K562 (cell line): ENCODE measurements around the gene CCSER2. TPM values are rescaled to one million over a fixed set of nuclear protein-coding genes. Genes with fewer than 3 reads are reported as not detected.
A peak's percentile ranks its signal among the peaks of the same experiment; 100 is the strongest.

Experiments
- CGGBP1 ChIP-seq: fragments of 250-450 bp; sonication (Bioruptor Pico); IDR thresholded peaks from 2 replicates; pipeline ENCODE4 v1.9.0; 2021; ENCODE audit warnings: mild to moderate bottlenecking
- CSDE1 ChIP-seq, 2 experiments: fragments of 450-650 bp; IDR thresholded peaks; 2 replicates each; pipeline ENCODE4 v1.6.1; 2016; ENCODE audit warnings: mild to moderate bottlenecking in 1 of 2
- DDX20 ChIP-seq: fragments of 450-650 bp; IDR thresholded peaks from 2 replicates; pipeline ENCODE4 v1.6.1; 2016; ENCODE audit warnings: missing genetic modification characterization, low read depth, mild to moderate bottlenecking, missing compliant biosample characterization, moderate library complexity
- ETV5 ChIP-seq: sonication (generic); formaldehyde crosslinking; IDR thresholded peaks from 2 replicates; pipeline ENCODE4 v1.4.0; 2020; ENCODE audit warnings: low read depth, mild to moderate bottlenecking, missing genetic modification reagents
- GMEB1 ChIP-seq: fragments of 250-450 bp; sonication (Bioruptor Pico); IDR thresholded peaks from 2 replicates; pipeline ENCODE4 v1.4.0; 2020; ENCODE audit warnings: mild to moderate bottlenecking
- KAT2B ChIP-seq: IDR thresholded peaks from one replicate; pipeline ENCODE4 v1.6.1; 2012; ENCODE audit warnings: low read depth, mild to moderate bottlenecking, control low read depth, inconsistent platforms, low read length, moderate library complexity
- MTA2 ChIP-seq: fragments of 450-650 bp; IDR thresholded peaks from 2 replicates; pipeline ENCODE4 v1.6.1; 2016; ENCODE audit warnings: low read depth
- MTF1 ChIP-seq: fragments of 250-450 bp; sonication (Bioruptor Pico); IDR thresholded peaks from 2 replicates; pipeline ENCODE4 v1.9.0; 2021; ENCODE audit warnings: moderate library complexity, mild to moderate bottlenecking, inconsistent platforms, borderline replicate concordance
- MYC ChIP-seq, 2 experiments: fragments of 250-450 bp in 1 of 2; sonication (Bioruptor Pico) in 1 of 2; IDR thresholded peaks; 2 replicates each; pipeline versions ENCODE4 v1.5.1 to v1.6.1; 2012 to 2021; ENCODE audit warnings: low read depth in 2 of 2, borderline replicate concordance in 1 of 2, improper control_type of control experiment in 1 of 2, low read length in 1 of 2, mild to moderate bottlenecking in 1 of 2, moderate library complexity in 1 of 2
- NCOA2 ChIP-seq, 2 experiments: fragments of 450-650 bp; IDR thresholded peaks; 2 replicates each; pipeline ENCODE4 v1.6.1; 2018; ENCODE audit warnings: mild to moderate bottlenecking in 2 of 2, moderate library complexity in 1 of 2; ENCODE audit not compliant: partially characterized antibody in 2 of 2
- NR2C1 ChIP-seq, 2 experiments: fragments of 450-650 bp; IDR thresholded peaks; 2 replicates each; pipeline ENCODE4 v1.6.1; 2017; ENCODE audit warnings: mild to moderate bottlenecking in 2 of 2, antibody characterized with exemption in 1 of 2, inconsistent platforms in 1 of 2, missing compliant biosample characterization in 1 of 2, missing genetic modification characterization in 1 of 2
- PHF21A ChIP-seq: fragments of 450-650 bp; IDR thresholded peaks from 2 replicates; pipeline ENCODE4 v1.6.1; 2017; ENCODE audit warnings: low read depth, borderline replicate concordance
- SAFB2 ChIP-seq: fragments of 200-400 bp; formaldehyde crosslinking; IDR thresholded peaks from 2 replicates; pipeline ENCODE4 v1.6.1; 2018; ENCODE audit warnings: borderline replicate concordance, low read length, low read depth, moderate library complexity; ENCODE audit not compliant: severe bottlenecking
- SP2 ChIP-seq: IDR thresholded peaks from 2 replicates; pipeline ENCODE4 v1.6.1; 2011; ENCODE audit warnings: mild to moderate bottlenecking, low read depth, low read length, moderate library complexity; ENCODE audit not compliant: poor library complexity, severe bottlenecking; ENCODE audit errors: extremely low read depth
- ZBTB43 ChIP-seq: sonication (generic); formaldehyde crosslinking; IDR thresholded peaks from 2 replicates; pipeline ENCODE4 v1.8.0; 2023; ENCODE audit warnings: mild to moderate bottlenecking, missing genetic modification reagents
- ZNF717 ChIP-seq: fragments of 250-450 bp; sonication (Bioruptor Pico); IDR thresholded peaks from 2 replicates; pipeline ENCODE4 v1.5.0; 2021
- polyA plus RNA-seq, 8 experiments: library from polyadenylated mRNA; depleted of rRNA in 4 of 8; stranded (reverse) in 5 of 8; unstranded in 3 of 8; fragments of >200 nt; fragmentation: Nextera tagmentation in 2 of 8; fragmentation: Illumina TruSeq in 1 of 8; extraction: Ambion mirVana in 2 of 8; extraction: Trizol in 1 of 8; gene quantifications; 2 replicates each; pipeline versions ENCODE4 v1.2.1 to v1.2.3, GENCODE V29; 2011 to 2014; ENCODE audit warnings: inconsistent platforms in 1 of 8, missing spikeins in 1 of 8
- total RNA-seq, 7 experiments: library from RNA; depleted of rRNA in 6 of 7; stranded (reverse); fragments of >200 nt in 6 of 7; fragmentation: Illumina TruSeq in 2 of 7; extraction: Trizol in 2 of 7; gene quantifications; 2 replicates each; pipeline versions ENCODE4 v1.2.1 to v1.2.3, GENCODE V29; 2011 to 2021; ENCODE audit warnings: low replicate concordance in 1 of 7
- TF ChIP-seq, protein P1 (sequence below): fragments of 250-450 bp; sonication (Bioruptor Pico); IDR thresholded peaks from 2 replicates; pipeline ENCODE4 v1.4.0; 2020

The CCSER2 gene
- total and polyA plus RNA-seq, 9 of the 15 experiments (the other 6 are each of a cell fraction or from before 2014, with no cell fraction given): 2.7 to 15.1 (median 9.7) TPM

DNA sequence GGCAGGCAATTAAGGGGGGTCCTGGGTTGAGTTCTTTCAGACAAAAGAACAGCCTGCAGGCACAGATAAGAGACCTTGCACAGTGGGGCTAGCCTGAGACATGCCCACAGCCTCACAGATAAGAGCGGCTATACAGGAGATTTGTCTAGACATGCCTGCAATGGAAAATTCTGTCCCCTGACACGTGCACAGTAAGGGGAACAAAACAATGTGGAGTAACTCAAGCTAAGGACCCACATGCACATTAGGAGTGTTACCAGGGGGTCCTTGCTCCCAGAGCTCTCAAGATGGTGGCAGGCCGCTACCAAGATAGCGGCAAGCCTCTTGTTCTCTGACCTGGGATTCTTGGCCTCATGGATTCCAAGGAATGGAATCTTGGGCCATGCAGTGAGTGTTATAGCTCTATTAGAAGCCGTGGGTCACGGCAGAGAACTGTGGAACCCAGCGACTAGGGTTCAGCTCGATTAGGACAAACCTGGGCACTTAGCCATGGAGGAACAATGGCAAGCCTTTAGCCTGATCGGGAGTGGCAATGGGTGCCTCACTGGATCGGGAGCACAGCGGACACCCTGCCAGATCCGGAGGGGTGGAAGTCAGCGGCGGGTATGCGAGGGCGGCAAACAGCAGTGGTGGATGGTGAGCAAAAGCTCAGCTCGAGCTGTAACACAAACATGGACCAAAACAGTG, 196.9 kb downstream of the CCSER2 start (continued):
- TF ChIP-seq MTA2 (peak; percentile 90), ETV5 (CRISPR knock-in tag) (no peak), MYC (IDR thresholded peaks at IDR 0.05; ENCODE audit: low read depth, low read length) (peak; percentile 68), MYC (CRISPR knock-in tag; IDR thresholded peaks at IDR 0.05; ENCODE audit: borderline replicate concordance, low read depth) (peak; percentile 73; the same call in 1 of the 2 replicates), MTF1 (peak; percentile 94), GMEB1 (peak; percentile 43; the same call in 1 of the 2 replicates), NR2C1 (IDR thresholded peaks at IDR 0.05) (no peak), NR2C1 (tag; IDR thresholded peaks at IDR 0.05) (peak; percentile 89), CGGBP1 (CRISPR knock-in tag) (no peak), SP2 (no peak), CSDE1 (IDR thresholded peaks at IDR 0.05) (no peak), ZBTB43 (CRISPR knock-in tag) (no peak), KAT2B (no peak), PHF21A (no peak), SAFB2 (no peak), ZNF717 (no peak), NCOA2 (IDR thresholded peaks at IDR 0.05; ENCODE audit: partially characterized antibody in 2 of 2) (no peak), DDX20 (tag) (peak; percentile 87)
- TF ChIP-seq, protein P1, sequence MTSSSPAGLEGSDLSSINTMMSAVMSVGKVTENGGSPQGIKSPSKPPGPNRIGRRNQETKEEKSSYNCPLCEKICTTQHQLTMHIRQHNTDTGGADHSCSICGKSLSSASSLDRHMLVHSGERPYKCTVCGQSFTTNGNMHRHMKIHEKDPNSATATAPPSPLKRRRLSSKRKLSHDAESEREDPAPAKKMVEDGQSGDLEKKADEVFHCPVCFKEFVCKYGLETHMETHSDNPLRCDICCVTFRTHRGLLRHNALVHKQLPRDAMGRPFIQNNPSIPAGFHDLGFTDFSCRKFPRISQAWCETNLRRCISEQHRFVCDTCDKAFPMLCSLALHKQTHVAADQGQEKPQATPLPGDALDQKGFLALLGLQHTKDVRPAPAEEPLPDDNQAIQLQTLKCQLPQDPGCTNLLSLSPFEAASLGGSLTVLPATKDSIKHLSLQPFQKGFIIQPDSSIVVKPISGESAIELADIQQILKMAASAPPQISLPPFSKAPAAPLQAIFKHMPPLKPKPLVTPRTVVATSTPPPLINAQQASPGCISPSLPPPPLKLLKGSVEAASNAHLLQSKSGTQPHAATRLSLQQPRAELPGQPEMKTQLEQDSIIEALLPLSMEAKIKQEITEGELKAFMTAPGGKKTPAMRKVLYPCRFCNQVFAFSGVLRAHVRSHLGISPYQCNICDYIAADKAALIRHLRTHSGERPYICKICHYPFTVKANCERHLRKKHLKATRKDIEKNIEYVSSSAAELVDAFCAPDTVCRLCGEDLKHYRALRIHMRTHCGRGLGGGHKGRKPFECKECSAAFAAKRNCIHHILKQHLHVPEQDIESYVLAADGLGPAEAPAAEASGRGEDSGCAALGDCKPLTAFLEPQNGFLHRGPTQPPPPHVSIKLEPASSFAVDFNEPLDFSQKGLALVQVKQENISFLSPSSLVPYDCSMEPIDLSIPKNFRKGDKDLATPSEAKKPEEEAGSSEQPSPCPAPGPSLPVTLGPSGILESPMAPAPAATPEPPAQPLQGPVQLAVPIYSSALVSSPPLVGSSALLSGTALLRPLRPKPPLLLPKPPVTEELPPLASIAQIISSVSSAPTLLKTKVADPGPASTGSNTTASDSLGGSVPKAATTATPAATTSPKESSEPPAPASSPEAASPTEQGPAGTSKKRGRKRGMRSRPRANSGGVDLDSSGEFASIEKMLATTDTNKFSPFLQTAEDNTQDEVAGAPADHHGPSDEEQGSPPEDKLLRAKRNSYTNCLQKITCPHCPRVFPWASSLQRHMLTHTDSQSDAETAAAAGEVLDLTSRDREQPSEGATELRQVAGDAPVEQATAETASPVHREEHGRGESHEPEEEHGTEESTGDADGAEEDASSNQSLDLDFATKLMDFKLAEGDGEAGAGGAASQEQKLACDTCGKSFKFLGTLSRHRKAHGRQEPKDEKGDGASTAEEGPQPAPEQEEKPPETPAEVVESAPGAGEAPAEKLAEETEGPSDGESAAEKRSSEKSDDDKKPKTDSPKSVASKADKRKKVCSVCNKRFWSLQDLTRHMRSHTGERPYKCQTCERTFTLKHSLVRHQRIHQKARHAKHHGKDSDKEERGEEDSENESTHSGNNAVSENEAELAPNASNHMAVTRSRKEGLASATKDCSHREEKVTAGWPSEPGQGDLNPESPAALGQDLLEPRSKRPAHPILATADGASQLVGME (CRISPR knock-in tag): 0 out of 2 replicates have a peak, but pooled peaks have one; percentile 34
